SK-N-SH (cell line): ENCODE measurements around the gene BRD4. TPM values are rescaled to one million over a fixed set of nuclear protein-coding genes. Genes with fewer than 3 reads are reported as not detected.
A peak's percentile ranks its signal among the peaks of the same experiment; 100 is the strongest.

ENCODE experiments used
- CTCF ChIA-PET: fragments of 300-600, 350-600 bp; formaldehyde crosslinking; extraction: SDS; loops from one replicate; lab custom pipeline; 2021; lab: Yijun Ruan, JAX
- POLR2A ChIA-PET: fragments of 350-600 bp; sonication (Branson Sonifier 250); formaldehyde crosslinking; extraction: SDS; loops from one replicate; lab custom pipeline; 2020; ENCODE audit warnings: antibody characterized with exemption, inconsistent platforms; lab: Yijun Ruan, JAX
- DNase-seq: peaks from one replicate; pipeline ENCODE4 v3.0.0; 2012
- H2AFZ ChIP-seq: fragments of 200-600 bp; sonication (generic); 2 replicates; pipeline ENCODE4 v1.8.1; 2016; ENCODE audit warnings: antibody characterized with exemption, mild to moderate bottlenecking, low read depth
- H3F3A ChIP-seq: fragments of 200-600 bp; sonication (generic); replicated peaks from 2 replicates; pipeline ENCODE3; 2016; ENCODE audit warnings: antibody characterized with exemption, mild to moderate bottlenecking; ENCODE audit not compliant: insufficient read depth
- H3K27ac ChIP-seq, 2 experiments: fragments of 200-500 bp in 1 of 2; fragments of 200-600 bp in 1 of 2; sonication (Bioruptor generic) in 1 of 2; sonication (generic), shearing (Covaris generic) in 1 of 2; 2 replicates each; pipeline versions ENCODE4 v1.5.1 to v1.6.1; 2014 to 2016; ENCODE audit warnings: low read depth in 2 of 2, inconsistent platforms in 1 of 2, low read length in 1 of 2, mild to moderate bottlenecking in 1 of 2, mixed read lengths in 1 of 2
- H3K27me3 ChIP-seq: fragments of 200-600 bp; sonication (generic), shearing (Covaris generic); 2 replicates; pipeline ENCODE4 v1.6.1; 2016; ENCODE audit warnings: mixed run types; ENCODE audit not compliant: insufficient read depth
- H3K36me3 ChIP-seq, 2 experiments: fragments of 200-500 bp in 1 of 2; fragments of 200-600 bp in 1 of 2; sonication (Bioruptor generic) in 1 of 2; sonication (generic) in 1 of 2; replicated peaks in 1 of 2; 2 replicates each; pipeline versions ENCODE3 to v1.5.1; 2014 to 2016; ENCODE audit warnings: low read length in 1 of 2, mild to moderate bottlenecking in 1 of 2; ENCODE audit not compliant: insufficient read depth in 2 of 2, control insufficient read depth in 1 of 2
- H3K4me1 ChIP-seq, 2 experiments: fragments of 200-500 bp in 1 of 2; fragments of 200-600 bp in 1 of 2; sonication (Bioruptor generic) in 1 of 2; sonication (generic), shearing (Covaris generic) in 1 of 2; 2 replicates each; pipeline versions ENCODE4 v1.5.1 to v1.6.1; 2014 to 2016; ENCODE audit warnings: low read depth in 1 of 2, low read length in 1 of 2, mixed run types in 1 of 2; ENCODE audit not compliant: insufficient read depth in 2 of 2, control insufficient read depth in 1 of 2
- H3K4me2 ChIP-seq: fragments of 200-600 bp; sonication (generic), shearing (Covaris generic); 2 replicates; pipeline ENCODE4 v1.6.1; 2017; ENCODE audit warnings: mixed run types
- H3K4me3 ChIP-seq, 2 experiments: fragments of 200-500 bp in 1 of 2; fragments of 200-600 bp in 1 of 2; sonication (Bioruptor generic) in 1 of 2; sonication (generic), shearing (Covaris generic) in 1 of 2; 2 replicates each; pipeline versions ENCODE4 v1.5.1 to v1.8.1; 2014 to 2016; ENCODE audit warnings: low read depth in 2 of 2, inconsistent platforms in 1 of 2, low read length in 1 of 2, mild to moderate bottlenecking in 1 of 2, mixed read lengths in 1 of 2, moderate library complexity in 1 of 2
- H3K79me2 ChIP-seq: fragments of 200-600 bp; sonication (generic); 2 replicates; pipeline ENCODE4 v1.8.1; 2017; ENCODE audit warnings: mild to moderate bottlenecking; ENCODE audit not compliant: insufficient read depth
- H3K9ac ChIP-seq: fragments of 200-600 bp; sonication (generic); 2 replicates; pipeline ENCODE4 v1.6.1; 2017; ENCODE audit warnings: mixed run types
- H3K9me2 ChIP-seq: fragments of 200-600 bp; sonication (generic); 2 replicates; pipeline ENCODE4 v1.6.1; 2017; ENCODE audit warnings: mixed run types
- H3K9me3 ChIP-seq: fragments of 200-600 bp; sonication (generic); 2 replicates; pipeline ENCODE4 v1.6.1; 2017; ENCODE audit warnings: mixed run types, mild to moderate bottlenecking, moderate library complexity
- H4K20me1 ChIP-seq: fragments of 200-600 bp; sonication (generic); 2 replicates; pipeline ENCODE4 v1.6.1; 2017; ENCODE audit warnings: mild to moderate bottlenecking, mixed run types; ENCODE audit not compliant: insufficient read depth
- FOSL2 ChIP-seq: IDR thresholded peaks from 2 replicates; pipeline ENCODE4 v1.4.0; 2012; ENCODE audit warnings: low read depth, mild to moderate bottlenecking, moderate library complexity, borderline replicate concordance
- FOXM1 ChIP-seq: IDR thresholded peaks from 2 replicates; pipeline ENCODE4 v1.4.0; 2012; ENCODE audit warnings: low read depth, mild to moderate bottlenecking
- GATA2 ChIP-seq: sonication (generic); formaldehyde crosslinking; IDR thresholded peaks from 2 replicates; pipeline ENCODE4 v1.5.0; 2020; ENCODE audit warnings: mild to moderate bottlenecking, missing genetic modification reagents
- JUND ChIP-seq: IDR thresholded peaks from 2 replicates; pipeline ENCODE4 v1.4.0; 2012
- MXI1 ChIP-seq: IDR thresholded peaks from 2 replicates; pipeline ENCODE4 v1.6.1; 2012; ENCODE audit warnings: mild to moderate bottlenecking, low read depth, low read length, improper control_type of control experiment
- NFIC ChIP-seq: IDR thresholded peaks from 2 replicates; pipeline ENCODE4 v1.4.0; 2012; ENCODE audit warnings: borderline replicate concordance
- RCOR1 ChIP-seq: fragments of 150-350 bp; IDR thresholded peaks from 2 replicates; pipeline ENCODE4 v1.6.1; 2017; ENCODE audit warnings: antibody characterized with exemption, low read length
- SIN3A ChIP-seq: IDR thresholded peaks from 2 replicates; pipeline ENCODE4 v1.6.1; 2012; ENCODE audit warnings: low read depth, mild to moderate bottlenecking, low read length, moderate library complexity, borderline replicate concordance
- SMC3 ChIP-seq: IDR thresholded peaks from 2 replicates; pipeline ENCODE4 v1.6.1; 2012; ENCODE audit warnings: low read depth, low read length, improper control_type of control experiment
- WGBS: methylation state at CpG from one replicate; pipeline ENCODE4 v1.1.6; 2017; ENCODE audit warnings: low lambda C conversion rate; 5-methylcytosine and 5-hydroxymethylcytosine counted together
- polyA plus RNA-seq, 3 experiments: library from polyadenylated mRNA; depleted of rRNA; stranded (reverse); fragments of >200 nt; gene quantifications; 2 replicates each; pipeline ENCODE4 v1.2.3, GENCODE V29; 2012
- TF ChIP-seq, protein P1 (sequence below): IDR thresholded peaks from 2 replicates; pipeline ENCODE4 v1.4.0; 2012; ENCODE audit warnings: low read depth
- TF ChIP-seq, protein P2 (sequence below): fragments of 150-350 bp; IDR thresholded peaks from 2 replicates; pipeline ENCODE4 v1.6.1; 2016; ENCODE audit warnings: mild to moderate bottlenecking, low read depth, low read length
- TF ChIP-seq, protein P3 (sequence below): IDR thresholded peaks from 2 replicates; pipeline ENCODE4; 2012
- TF ChIP-seq, protein P4 (sequence below): IDR thresholded peaks from 2 replicates; pipeline ENCODE4 v1.4.0; 2012; ENCODE audit warnings: low read depth, borderline replicate concordance

BRD4 gene
- polyA plus RNA-seq, 1 of the 3 experiments (the other 2 are of a cell fraction), result 10.0 TPM

DNA sequence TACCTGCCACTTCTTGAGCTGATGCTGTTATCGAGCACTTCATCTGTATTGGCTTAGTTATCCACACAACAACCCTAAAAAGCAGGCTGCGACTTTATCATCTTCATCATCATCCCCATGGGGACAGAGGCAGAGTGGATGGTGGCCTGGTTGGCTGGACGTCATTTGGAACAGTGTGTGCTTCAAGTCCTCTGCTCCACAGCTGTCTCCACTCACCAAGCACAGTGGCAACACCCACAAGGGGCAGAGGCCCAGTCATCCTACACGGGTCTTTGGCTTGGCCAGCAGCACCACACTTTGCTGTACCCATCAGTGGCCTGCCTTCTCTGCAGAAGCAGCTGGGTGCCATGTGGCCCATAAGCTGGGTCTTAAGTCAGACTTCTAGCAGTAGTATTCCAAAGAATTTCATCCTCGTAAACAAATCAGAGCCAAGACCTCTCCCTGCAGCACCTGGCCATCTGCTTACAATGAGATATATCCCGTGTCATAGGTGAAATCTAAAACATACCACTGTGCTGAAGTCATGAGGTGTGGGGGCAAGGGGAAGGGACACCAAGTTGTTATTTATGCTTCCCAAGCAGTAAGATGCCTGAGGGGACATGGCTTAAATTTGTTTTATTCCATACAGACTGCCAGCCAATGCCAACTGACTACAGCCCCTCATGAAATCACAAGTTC lies 52.2 kb downstream of the BRD4 start:
- H3K9me3 ChIP-seq, result no peaks in the 10 kb centered on the region
- H3K4me3 ChIP-seq, result no peak overlapping the region
- H3K27me3 ChIP-seq, result no peaks in the 10 kb centered on the region
- no peak overlapping the region for H3K9ac ChIP-seq
- DNase-seq, result no peak
- H3K4me1 ChIP-seq, result peaks cover 50 to 74% of the 10 kb centered on the region in 2 experiments
- TF ChIP-seq NFIC (no peak), MXI1 (peak; percentile 67; the same call in 1 of the 2 replicates), GATA2 (CRISPR knock-in tag) (peak; percentile 62), RCOR1 (no peak), FOXM1 (no peak), SMC3 (no peak)
- TF ChIP-seq, protein P1, sequence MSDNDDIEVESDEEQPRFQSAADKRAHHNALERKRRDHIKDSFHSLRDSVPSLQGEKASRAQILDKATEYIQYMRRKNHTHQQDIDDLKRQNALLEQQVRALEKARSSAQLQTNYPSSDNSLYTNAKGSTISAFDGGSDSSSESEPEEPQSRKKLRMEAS, result no peak
- no peaks in the 10 kb centered on the region for H3K36me3 ChIP-seq
- WGBS, result 50% methylated on average over 6 of the region's 6 CpGs
- H3K4me2 ChIP-seq, result peak overlapping the region; percentile 54; the same call in 1 of the 2 replicates
- CTCF ChIA-PET, result interaction anchor here (1.0 to 6.1 kb wide), 12 partner anchors 8 to 139 kb away, joined by 3 to 33 read pairs (median 7); partner anchors contain the start of gene AKAP8L
- peaks cover 100% of the 10 kb centered on the region for H4K20me1 ChIP-seq
- peaks cover 100% of the 10 kb centered on the region for H3K79me2 ChIP-seq
- H2AFZ ChIP-seq, result no peak overlapping the region
- H3F3A ChIP-seq, result peaks cover 3% of the 10 kb centered on the region
- peak overlapping the region; percentile 36 to 86; a peak in 3 of 4 replicates for H3K27ac ChIP-seq
- POLR2A ChIA-PET, result interaction anchor here (0.5 to 2.6 kb wide), 7 partner anchors 9 to 24 kb away, joined by 3 to 15 read pairs (median 4); no protein-coding TSS in a partner anchor
- no peaks in the 10 kb centered on the region for H3K9me2 ChIP-seq

DNA sequence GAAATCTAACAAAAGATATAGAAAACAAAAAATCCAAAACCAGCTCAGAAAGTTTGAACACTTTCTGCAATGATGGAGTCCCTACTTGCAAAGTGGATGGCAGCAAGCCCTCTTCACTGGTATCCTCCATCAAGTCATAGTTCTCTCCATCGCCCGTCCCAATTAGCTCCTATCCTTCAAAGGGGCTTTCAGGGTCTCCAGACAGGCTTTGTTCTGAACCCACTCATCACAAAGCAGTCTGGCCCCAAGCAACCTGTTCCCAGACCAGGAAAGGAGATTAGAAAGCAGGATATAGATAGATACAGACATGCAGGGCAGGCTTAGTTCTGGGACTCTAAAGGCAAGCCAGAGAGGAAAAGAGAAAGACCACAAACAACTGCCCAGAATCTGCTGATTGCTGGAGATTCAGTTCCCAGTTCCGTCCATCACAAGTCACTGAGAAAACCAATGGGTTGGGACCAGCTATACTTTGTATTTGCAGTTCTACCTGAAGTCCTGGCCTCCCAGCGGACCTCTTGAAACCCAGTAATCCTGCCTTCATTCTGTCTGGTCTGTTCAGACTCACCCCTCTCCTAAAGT lies 52.9 kb downstream of the BRD4 start:
- H3K4me1 ChIP-seq, result peaks cover 42 to 69% of the 10 kb centered on the region in 2 experiments
- CTCF ChIA-PET, result interaction anchor here (1.1 to 6.1 kb wide), 8 partner anchors 9 to 139 kb away, joined by 3 to 33 read pairs (median 10); partner anchors contain the start of gene AKAP8L
- no peaks in the 10 kb centered on the region for H3K36me3 ChIP-seq
- no peaks in the 10 kb centered on the region for H3K9me3 ChIP-seq
- H3K4me2 ChIP-seq, result no peak overlapping the region
- no peaks in the 10 kb centered on the region for H3K9me2 ChIP-seq
- no peak overlapping the region for H2AFZ ChIP-seq
- H3K4me3 ChIP-seq, result no peak overlapping the region
- H3K79me2 ChIP-seq, result peaks cover 100% of the 10 kb centered on the region
- H3K9ac ChIP-seq, result no peak overlapping the region
- TF ChIP-seq, protein P2, sequence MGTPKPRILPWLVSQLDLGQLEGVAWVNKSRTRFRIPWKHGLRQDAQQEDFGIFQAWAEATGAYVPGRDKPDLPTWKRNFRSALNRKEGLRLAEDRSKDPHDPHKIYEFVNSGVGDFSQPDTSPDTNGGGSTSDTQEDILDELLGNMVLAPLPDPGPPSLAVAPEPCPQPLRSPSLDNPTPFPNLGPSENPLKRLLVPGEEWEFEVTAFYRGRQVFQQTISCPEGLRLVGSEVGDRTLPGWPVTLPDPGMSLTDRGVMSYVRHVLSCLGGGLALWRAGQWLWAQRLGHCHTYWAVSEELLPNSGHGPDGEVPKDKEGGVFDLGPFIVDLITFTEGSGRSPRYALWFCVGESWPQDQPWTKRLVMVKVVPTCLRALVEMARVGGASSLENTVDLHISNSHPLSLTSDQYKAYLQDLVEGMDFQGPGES, result no peak
- TF ChIP-seq, protein P3, sequence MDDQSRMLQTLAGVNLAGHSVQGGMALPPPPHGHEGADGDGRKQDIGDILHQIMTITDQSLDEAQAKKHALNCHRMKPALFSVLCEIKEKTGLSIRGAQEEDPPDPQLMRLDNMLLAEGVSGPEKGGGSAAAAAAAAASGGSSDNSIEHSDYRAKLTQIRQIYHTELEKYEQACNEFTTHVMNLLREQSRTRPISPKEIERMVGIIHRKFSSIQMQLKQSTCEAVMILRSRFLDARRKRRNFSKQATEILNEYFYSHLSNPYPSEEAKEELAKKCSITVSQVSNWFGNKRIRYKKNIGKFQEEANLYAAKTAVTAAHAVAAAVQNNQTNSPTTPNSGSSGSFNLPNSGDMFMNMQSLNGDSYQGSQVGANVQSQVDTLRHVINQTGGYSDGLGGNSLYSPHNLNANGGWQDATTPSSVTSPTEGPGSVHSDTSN, result no peak
- TF ChIP-seq SIN3A, result no peak
- no peak for TF ChIP-seq NFIC
- no peak for TF ChIP-seq FOXM1
- no peak for TF ChIP-seq JUND
- no peak for TF ChIP-seq FOSL2
- TF ChIP-seq, protein P4, sequence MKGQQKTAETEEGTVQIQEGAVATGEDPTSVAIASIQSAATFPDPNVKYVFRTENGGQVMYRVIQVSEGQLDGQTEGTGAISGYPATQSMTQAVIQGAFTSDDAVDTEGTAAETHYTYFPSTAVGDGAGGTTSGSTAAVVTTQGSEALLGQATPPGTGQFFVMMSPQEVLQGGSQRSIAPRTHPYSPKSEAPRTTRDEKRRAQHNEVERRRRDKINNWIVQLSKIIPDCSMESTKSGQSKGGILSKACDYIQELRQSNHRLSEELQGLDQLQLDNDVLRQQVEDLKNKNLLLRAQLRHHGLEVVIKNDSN, result no peak
- TF ChIP-seq, protein P1, result no peak
- H3K27ac ChIP-seq, result peak overlapping the region in 1 of 2 experiments; percentile 86; a peak in 2 of 4 replicates
- no peak for DNase-seq
- peaks cover 3% of the 10 kb centered on the region for H3F3A ChIP-seq
- POLR2A ChIA-PET, result interaction anchor here (0.7 to 2.6 kb wide), 4 partner anchors 10 to 25 kb away, joined by 3 to 15 read pairs (median 4); no protein-coding TSS in a partner anchor
- WGBS, result 92% methylated on average over 4 of the region's 4 CpGs
- H4K20me1 ChIP-seq, result peaks cover 100% of the 10 kb centered on the region
- H3K27me3 ChIP-seq, result no peaks in the 10 kb centered on the region
